HEK293T (cell line): ENCODE data around the gene FLCN.

ENCODE experiments used
- CTCF ChIA-PET: fragments of 350-600 bp; formaldehyde crosslinking; extraction: SDS; loops from one replicate; lab custom pipeline; 2021; ENCODE audit warnings: antibody characterized with exemption, inconsistent platforms; lab: Yijun Ruan, JAX
- POLR2A ChIA-PET: fragments of 350-600 bp; formaldehyde crosslinking; extraction: SDS; loops from one replicate; lab custom pipeline; 2020; ENCODE audit warnings: antibody characterized with exemption, inconsistent platforms; lab: Yijun Ruan, JAX
- DNase-seq: peaks from one replicate; pipeline ENCODE4 v3.0.0; 2012; ENCODE audit warnings: mixed read lengths; ENCODE audit errors: extremely low spot score
- ARNT ChIP-seq: fragments of 450-650 bp; IDR thresholded peaks from 2 replicates; pipeline ENCODE4 v1.6.1; 2017; ENCODE audit warnings: mild to moderate bottlenecking
- BHLHE40 ChIP-seq: fragments of 450-650 bp; IDR thresholded peaks from 2 replicates; pipeline ENCODE4 v1.6.1; 2016; ENCODE audit warnings: mild to moderate bottlenecking, moderate library complexity, borderline replicate concordance
- CTBP1 ChIP-seq: fragments of 450-650 bp; IDR thresholded peaks from 2 replicates; pipeline ENCODE4 v1.6.1; 2016; ENCODE audit warnings: borderline replicate concordance
- ELF4 ChIP-seq: fragments of 450-650 bp; IDR thresholded peaks from 2 replicates; pipeline ENCODE4 v1.6.1; 2017; ENCODE audit warnings: antibody characterized with exemption
- FOXA1 ChIP-seq: fragments of 450-650 bp; IDR thresholded peaks from 2 replicates; pipeline ENCODE4 v1.6.1; 2016; ENCODE audit warnings: mild to moderate bottlenecking
- FOXK2 ChIP-seq: fragments of 450-650 bp; IDR thresholded peaks from 2 replicates; pipeline ENCODE4 v1.6.1; 2016; ENCODE audit warnings: mild to moderate bottlenecking
- FOXM1 ChIP-seq: fragments of 450-650 bp; IDR thresholded peaks from 2 replicates; pipeline ENCODE4 v1.6.1; 2017; ENCODE audit warnings: mild to moderate bottlenecking, borderline replicate concordance
- HDGF ChIP-seq: fragments of 450-650 bp; IDR thresholded peaks from 2 replicates; pipeline ENCODE4 v1.6.1; 2017; ENCODE audit warnings: antibody characterized with exemption, borderline replicate concordance
- L3MBTL2 ChIP-seq: fragments of 450-650 bp; conservative IDR thresholded peaks from 2 replicates; pipeline ENCODE4 v1.6.1; 2016; ENCODE audit warnings: mild to moderate bottlenecking
- LEF1 ChIP-seq: fragments of 450-650 bp; IDR thresholded peaks from 2 replicates; pipeline ENCODE4 v1.6.1; 2017; ENCODE audit warnings: mild to moderate bottlenecking, borderline replicate concordance
- NFRKB ChIP-seq: fragments of 450-650 bp; IDR thresholded peaks from 2 replicates; pipeline ENCODE4 v1.6.1; 2016; ENCODE audit warnings: mild to moderate bottlenecking, moderate library complexity
- SP1 ChIP-seq: fragments of 450-650 bp; IDR thresholded peaks from 2 replicates; pipeline ENCODE4 v1.6.1; 2017
- SUZ12 ChIP-seq: fragments of 450-650 bp; IDR thresholded peaks from 2 replicates; pipeline ENCODE4 v1.6.1; 2016; ENCODE audit warnings: mild to moderate bottlenecking
- TARDBP ChIP-seq: fragments of 450-650 bp; IDR thresholded peaks from 2 replicates; pipeline ENCODE4 v1.6.1; 2016
- ZNF384 ChIP-seq: fragments of 450-650 bp; IDR thresholded peaks from 2 replicates; pipeline ENCODE4 v1.6.1; 2016
- TF ChIP-seq, protein P1 (sequence below): fragments of 450-650 bp; IDR thresholded peaks from 2 replicates; pipeline ENCODE4 v1.6.1; 2016

FLCN gene

DNA sequence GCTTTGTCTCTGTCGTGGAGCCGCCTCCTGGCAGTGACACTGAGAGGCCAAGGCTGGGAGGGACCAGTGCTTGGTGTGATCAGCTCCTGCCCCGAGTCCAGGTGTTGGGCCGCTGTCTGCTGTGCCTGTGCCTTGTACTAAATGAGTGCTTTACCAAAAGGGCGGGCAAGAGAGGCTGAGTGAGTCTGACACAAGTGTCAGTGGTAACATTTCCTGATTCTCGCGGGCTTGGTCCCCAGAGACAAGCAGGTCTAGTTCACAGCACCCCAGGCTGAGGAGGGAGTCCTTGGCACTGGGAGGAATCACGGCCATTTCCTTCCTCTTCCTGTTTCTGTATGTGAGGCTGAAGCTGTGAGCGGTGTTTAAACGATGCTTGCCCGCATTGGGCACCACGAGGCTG is 61.1 kb downstream of the FLCN start:
- CTCF ChIA-PET = interaction anchor here (0.8 kb wide), 1 partner anchor 34 kb away, joined by 4 read pairs; no protein-coding TSS in a partner anchor

DNA sequence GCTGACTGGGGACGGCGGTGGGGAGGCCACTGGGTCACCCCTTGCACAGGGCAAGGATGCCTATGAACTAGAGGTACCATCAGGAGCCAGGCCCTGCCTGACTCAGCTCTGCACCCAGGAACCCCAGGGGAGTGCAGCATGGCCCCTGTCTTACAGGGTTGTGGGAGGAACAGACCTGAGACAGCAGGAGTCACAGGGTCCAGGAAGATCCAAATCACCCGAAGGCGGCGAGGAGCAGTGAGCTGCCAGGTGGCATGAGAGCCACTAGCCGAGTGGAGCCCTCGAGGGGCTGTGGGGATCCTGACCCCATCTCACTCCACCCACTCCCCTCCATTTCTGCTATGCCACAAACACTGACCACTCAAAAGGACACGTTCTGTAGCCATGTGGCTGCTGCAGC is 61.6 kb downstream of the FLCN start:
- DNase-seq = no peak
- no peak for TF ChIP-seq SUZ12
- no peak for TF ChIP-seq HDGF
- no peak for TF ChIP-seq ZNF384
- no peak for TF ChIP-seq ARNT
- no peak for TF ChIP-seq L3MBTL2
- CTCF ChIA-PET = no interaction called here
- POLR2A ChIA-PET = interaction anchor here (0.5 kb wide), 1 partner anchor 125 kb away, joined by 3 read pairs; no protein-coding TSS in a partner anchor

More for the DNA sequence above, 61.1 kb downstream of the FLCN start:
- POLR2A ChIA-PET = interaction anchor here (0.5 kb wide), 1 partner anchor 124 kb away, joined by 3 read pairs; no protein-coding TSS in a partner anchor
- TF ChIP-seq TARDBP (no peak), BHLHE40 (no peak), FOXK2 (no peak), LEF1 (no peak), NFRKB (no peak), SUZ12 (no peak), ARNT (no peak), HDGF (no peak), SP1 (no peak), ZNF384 (no peak), FOXM1 (no peak), L3MBTL2 (no peak)
- DNase-seq = no peak

DNA sequence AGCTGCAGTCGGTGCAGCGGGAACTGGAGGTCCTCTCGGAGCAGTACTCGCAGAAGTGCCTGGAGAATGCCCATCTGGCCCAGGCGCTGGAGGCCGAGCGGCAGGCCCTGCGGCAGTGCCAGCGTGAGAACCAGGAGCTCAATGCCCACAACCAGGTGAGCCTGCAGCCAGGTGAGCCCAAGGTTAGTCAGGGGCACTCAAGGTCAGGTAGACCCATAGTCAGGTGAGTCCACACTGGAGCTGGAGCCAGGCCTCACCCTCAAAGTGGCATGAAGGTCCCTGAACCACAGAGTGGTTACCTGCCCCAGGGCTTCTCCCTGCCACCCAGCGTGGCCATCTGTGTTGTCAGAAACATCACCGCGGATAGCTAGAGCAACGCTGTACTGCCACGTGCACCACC is 63.0 kb downstream of the FLCN start:
- ChIA-PET CTCF (interaction anchor here (1.3 kb wide), 1 partner anchor 32 kb away, joined by 3 read pairs; no protein-coding TSS in a partner anchor), POLR2A (no interaction called here)
- DNase-seq = no peak
- TF ChIP-seq NFRKB (no peak), FOXM1 (no peak), SUZ12 (no peak), CTBP1 (no peak), ZNF384 (no peak), SP1 (no peak), ELF4 (no peak), FOXK2 (no peak), L3MBTL2 (no peak), HDGF (no peak), ARNT (no peak), BHLHE40 (no peak), FOXA1 (no peak), LEF1 (no peak), TARDBP (no peak)
- TF ChIP-seq, protein P1, sequence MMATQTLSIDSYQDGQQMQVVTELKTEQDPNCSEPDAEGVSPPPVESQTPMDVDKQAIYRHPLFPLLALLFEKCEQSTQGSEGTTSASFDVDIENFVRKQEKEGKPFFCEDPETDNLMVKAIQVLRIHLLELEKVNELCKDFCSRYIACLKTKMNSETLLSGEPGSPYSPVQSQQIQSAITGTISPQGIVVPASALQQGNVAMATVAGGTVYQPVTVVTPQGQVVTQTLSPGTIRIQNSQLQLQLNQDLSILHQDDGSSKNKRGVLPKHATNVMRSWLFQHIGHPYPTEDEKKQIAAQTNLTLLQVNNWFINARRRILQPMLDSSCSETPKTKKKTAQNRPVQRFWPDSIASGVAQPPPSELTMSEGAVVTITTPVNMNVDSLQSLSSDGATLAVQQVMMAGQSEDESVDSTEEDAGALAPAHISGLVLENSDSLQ = no peak

DNA sequence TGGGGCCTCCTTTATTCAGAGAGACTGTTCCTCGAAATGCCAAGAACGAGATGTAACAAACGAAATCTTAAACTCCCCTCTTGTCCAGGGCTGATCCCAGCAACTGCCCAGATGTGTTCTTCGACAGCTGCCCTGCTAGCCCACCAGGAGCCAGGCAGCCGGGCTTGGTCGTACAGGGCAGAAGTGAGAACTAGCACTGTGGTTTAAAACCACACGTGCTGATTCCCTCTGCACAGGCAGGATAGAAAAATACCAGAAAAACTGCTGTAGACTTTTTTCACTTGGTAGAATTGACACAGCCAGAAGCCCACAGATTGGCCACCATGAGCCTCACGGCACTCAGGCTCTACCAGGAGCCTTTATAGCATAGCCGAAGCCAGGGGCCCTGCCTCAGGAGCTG is 64.0 kb downstream of the FLCN start:
- POLR2A ChIA-PET = no interaction called here
- CTCF ChIA-PET = no interaction called here
- no peak for DNase-seq
- TF ChIP-seq FOXM1 (no peak), HDGF (no peak)

DNA sequence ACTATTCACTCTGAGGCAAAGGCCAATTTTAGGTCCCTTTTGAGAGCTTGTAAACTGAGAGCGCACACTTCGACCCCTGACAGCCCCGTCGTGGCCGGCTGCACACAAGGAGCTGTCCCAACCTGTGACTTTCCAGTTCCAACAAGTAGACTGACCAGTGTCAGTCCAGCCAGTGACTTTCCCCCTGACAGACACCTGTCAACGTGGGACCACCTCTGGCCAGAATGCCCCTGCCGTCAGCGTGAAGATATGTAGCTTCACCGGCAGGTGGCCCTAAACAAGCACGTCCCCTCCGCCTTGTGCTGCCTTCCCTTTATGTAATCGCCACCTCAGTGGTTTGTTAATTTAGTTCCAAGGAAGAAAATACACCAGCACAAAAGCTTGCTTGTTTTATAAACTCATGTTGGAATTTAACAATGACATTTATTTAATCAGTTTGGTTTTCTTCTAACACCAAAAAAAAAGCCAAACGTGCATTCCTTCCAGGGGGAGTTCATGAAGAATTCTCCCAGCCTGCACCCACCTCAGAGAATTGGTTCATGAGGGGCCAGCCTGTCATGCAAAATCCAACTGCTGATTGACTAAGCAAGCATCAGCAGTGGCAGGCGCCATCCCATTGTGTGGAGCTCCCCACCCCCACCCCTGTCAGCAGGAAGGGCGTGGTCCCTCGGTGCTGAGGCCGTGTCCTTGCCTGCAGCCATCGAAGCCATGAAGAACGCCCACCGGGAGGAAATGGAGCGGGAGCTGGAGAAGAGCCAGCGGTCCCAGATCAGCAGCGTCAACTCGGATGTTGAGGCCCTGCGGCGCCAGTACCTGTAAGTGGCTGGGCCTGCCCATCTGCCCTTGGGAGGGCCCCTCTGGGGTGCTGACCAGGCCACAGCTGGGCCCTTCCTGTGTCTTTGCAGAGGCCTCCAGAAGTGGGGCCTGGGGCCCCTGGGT is 64.7 kb downstream of the FLCN start:
- ChIA-PET POLR2A (interaction anchor here (0.9 kb wide), 1 partner anchor 9 kb away, joined by 3 read pairs; no protein-coding TSS in a partner anchor), CTCF (interaction anchor here (1.0 kb wide), 1 partner anchor 30 kb away, joined by 5 read pairs; no protein-coding TSS in a partner anchor)
- no peak for DNase-seq
- TF ChIP-seq ZNF384 = no peak
- TF ChIP-seq LEF1 = no peak
- no peak for TF ChIP-seq ARNT
- no peak for TF ChIP-seq L3MBTL2
- no peak for TF ChIP-seq SP1
- TF ChIP-seq TARDBP = no peak
- no peak for TF ChIP-seq HDGF
- no peak for TF ChIP-seq ELF4
- no peak for TF ChIP-seq FOXK2
- no peak for TF ChIP-seq FOXA1
- TF ChIP-seq NFRKB = no peak
- TF ChIP-seq FOXM1 = no peak
- TF ChIP-seq, protein P1 = no peak
- no peak for TF ChIP-seq BHLHE40
- no peak for TF ChIP-seq CTBP1
- no peak for TF ChIP-seq SUZ12

DNA sequence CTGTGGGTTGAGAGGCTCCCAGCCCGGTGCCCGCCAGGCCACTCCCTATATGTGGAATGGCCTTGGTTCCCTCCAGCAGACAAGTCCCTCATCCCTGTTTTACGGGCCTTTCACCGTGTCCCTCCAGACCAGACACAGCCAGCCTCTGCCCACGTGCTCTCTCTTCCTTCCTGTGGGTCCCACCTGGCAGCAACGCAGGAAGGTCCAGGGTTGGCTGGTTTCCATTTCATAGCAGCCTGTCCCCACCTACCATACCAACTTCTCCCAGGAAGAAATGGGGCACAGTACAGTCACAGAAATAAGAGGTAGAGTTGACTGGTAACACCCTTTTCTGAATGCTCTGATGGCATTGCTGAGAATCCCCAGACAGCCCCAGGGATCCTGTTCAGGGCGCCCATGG is 65.8 kb downstream of the FLCN start:
- CTCF ChIA-PET = interaction anchor here (1.0 kb wide), 1 partner anchor 29 kb away, joined by 5 read pairs; no protein-coding TSS in a partner anchor
- no peak for DNase-seq
- POLR2A ChIA-PET = no interaction called here
- no peak for TF ChIP-seq L3MBTL2
- TF ChIP-seq, protein P1 = no peak
- no peak for TF ChIP-seq BHLHE40
- no peak for TF ChIP-seq ARNT
- TF ChIP-seq FOXA1 = no peak
- TF ChIP-seq TARDBP = no peak
- no peak for TF ChIP-seq HDGF
- TF ChIP-seq FOXK2 = no peak
- TF ChIP-seq ELF4 = no peak
